ENCODE results near the gene FAM151B.

FAM151B gene

DNA sequence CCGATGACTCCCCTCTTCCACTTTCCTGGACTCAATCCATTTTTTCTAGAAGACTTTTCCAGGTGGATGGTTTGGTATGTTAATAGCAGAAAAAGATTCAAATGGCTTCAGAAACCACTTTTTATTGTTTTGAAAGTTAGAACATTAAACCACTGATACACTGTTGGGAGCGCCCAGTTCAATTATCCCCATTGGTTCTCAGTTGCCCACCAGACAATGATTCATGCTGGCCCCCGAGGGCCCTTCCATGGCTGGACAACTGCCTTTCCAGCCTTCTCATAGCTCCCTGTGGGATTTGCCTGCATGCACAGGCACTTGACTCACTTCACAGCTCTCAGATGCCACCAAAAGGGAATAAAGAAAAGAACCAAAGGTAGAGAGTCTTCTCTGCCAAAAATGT lies 103.5 kb downstream of the FAM151B start:
- no peak for FAIRE-seq

DNA sequence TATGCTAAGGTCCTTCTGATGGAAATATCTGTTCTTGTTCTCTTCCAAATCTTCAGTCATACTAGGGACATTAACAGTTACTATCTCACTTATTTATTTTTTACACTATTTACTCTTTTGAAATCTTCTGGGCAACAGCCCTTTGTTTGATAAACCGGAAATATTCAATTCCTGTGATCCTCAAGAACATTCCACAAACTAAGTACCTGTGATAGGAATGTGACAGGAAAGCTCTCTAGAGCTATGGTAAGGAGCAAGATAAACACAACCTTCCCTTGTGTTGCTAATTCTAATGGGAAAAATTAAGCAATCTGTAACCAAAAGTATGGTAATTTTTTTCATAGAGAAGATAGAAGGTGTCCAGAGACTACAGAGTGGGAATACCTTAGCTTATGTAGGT lies 104.2 kb downstream of the FAM151B start:
- FAIRE-seq, result no peak
